Keratinocyte (primary cell): ENCODE results near the gene CILP. TPM values are rescaled to one million over a fixed set of nuclear protein-coding genes. Genes with fewer than 3 reads are reported as not detected.
A peak's percentile ranks its signal among the peaks of the same experiment; 100 is the strongest.

Experiments
- DNase-seq: peaks from one replicate; pipeline ENCODE4 v3.0.0-alpha.2; 2011; ENCODE audit warnings: low read depth, missing footprints, low spot score
- FAIRE-seq: peaks from 2 replicates; lab custom pipeline; 2011; peaks lifted over from hg19 to GRCh38; lab: Jason Lieb, UNC
- H2AFZ ChIP-seq: 2 replicates; pipeline ENCODE4 v1.6.0; 2012; ENCODE audit warnings: low read length, control low read depth, inconsistent platforms; ENCODE audit not compliant: control insufficient read depth
- H3K27ac ChIP-seq: 2 replicates; pipeline ENCODE4 v1.5.1; 2011; ENCODE audit warnings: low read length; ENCODE audit not compliant: control insufficient read depth, insufficient read depth
- H3K27me3 ChIP-seq: 3 replicates; pipeline ENCODE4 v1.6.0; 2011; ENCODE audit warnings: low read length; ENCODE audit not compliant: control insufficient read depth, insufficient read depth; ENCODE audit errors: extremely low read depth
- H3K36me3 ChIP-seq, 2 experiments: 2 replicates in 1 of 2; 3 replicates in 1 of 2; pipeline ENCODE4 v1.5.1; 2011; ENCODE audit warnings: low read length in 2 of 2, mild to moderate bottlenecking in 1 of 2; ENCODE audit not compliant: control insufficient read depth in 2 of 2, insufficient read depth in 2 of 2; ENCODE audit errors: extremely low read depth in 1 of 2
- H3K4me1 ChIP-seq: 3 replicates; pipeline ENCODE4 v1.5.1; 2011; ENCODE audit warnings: low read length; ENCODE audit not compliant: control insufficient read depth, insufficient read depth; ENCODE audit errors: extremely low read depth
- H3K4me2 ChIP-seq: 3 replicates; pipeline ENCODE4 v1.6.0; 2011; ENCODE audit warnings: low read depth, low read length; ENCODE audit not compliant: control insufficient read depth, insufficient read depth; ENCODE audit errors: extremely low read depth
- H3K4me3 ChIP-seq, 3 experiments: fragments of 200-600 bp in 1 of 3; sonication (generic) in 1 of 3; 2 replicates in 2 of 3; 3 replicates in 1 of 3; pipeline ENCODE4 v1.5.1; 2011 to 2016; ENCODE audit warnings: low read length in 3 of 3, mild to moderate bottlenecking in 3 of 3, control low read depth in 2 of 3, inconsistent platforms in 1 of 3, low read depth in 1 of 3, mixed read lengths in 1 of 3, mixed run types in 1 of 3, moderate library complexity in 1 of 3; ENCODE audit not compliant: control insufficient read depth in 2 of 3, insufficient read depth in 2 of 3; ENCODE audit errors: extremely low read depth in 1 of 3
- H3K79me2 ChIP-seq: 2 replicates; pipeline ENCODE4 v1.6.0; 2012; ENCODE audit warnings: low read length; ENCODE audit not compliant: control insufficient read depth, insufficient read depth
- H3K9ac ChIP-seq: 3 replicates; pipeline ENCODE4 v1.6.0; 2011; ENCODE audit warnings: low read length; ENCODE audit not compliant: control insufficient read depth, insufficient read depth; ENCODE audit errors: extremely low read depth
- H3K9me1 ChIP-seq: 3 replicates; pipeline ENCODE4 v1.6.0; 2011; ENCODE audit warnings: low read length; ENCODE audit not compliant: control insufficient read depth, insufficient read depth; ENCODE audit errors: extremely low read depth
- H3K9me3 ChIP-seq: 2 replicates; pipeline ENCODE4 v1.5.1; 2012; ENCODE audit warnings: low read depth, low read length; ENCODE audit not compliant: control insufficient read depth
- H4K20me1 ChIP-seq: 3 replicates; pipeline ENCODE4 v1.6.0; 2011; ENCODE audit warnings: low read length; ENCODE audit not compliant: control insufficient read depth, insufficient read depth; ENCODE audit errors: extremely low read depth
- EZH2 ChIP-seq: IDR thresholded peaks from one replicate; pipeline ENCODE4 v1.6.1; 2012; ENCODE audit warnings: inconsistent platforms, mild to moderate bottlenecking, low read length, moderate library complexity
- dilution Hi-C: fragments of 300-500 bp; cut with MboI; formaldehyde crosslinking; loops from one replicate; pipeline ENCODE4 v1.7.0; 2020; ENCODE audit warnings: low sequenced_read_pairs; ENCODE audit not compliant: extremely low pct_ligation_motif_present
- polyA plus RNA-seq, 5 experiments: library from polyadenylated mRNA; depleted of rRNA in 3 of 5; stranded (reverse) in 3 of 5; stranded (forward) in 1 of 5; unstranded in 1 of 5; fragments of >200 nt; gene quantifications; 1 replicate in 1 of 5; 2 replicates in 3 of 5; 3 replicates in 1 of 5; pipeline versions ENCODE4 v1.2.1 to v1.2.3, GENCODE V29; 2011 to 2012; ENCODE audit warnings: missing spikeins in 2 of 5, low read depth in 1 of 5, low replicate concordance in 1 of 5
- TF ChIP-seq, protein P1 (sequence below), 3 experiments: IDR thresholded peaks in 1 of 3; conservative IDR thresholded peaks in 1 of 3; optimal IDR thresholded peaks in 1 of 3; 2 replicates in 2 of 3; 3 replicates in 1 of 3; pipeline versions ENCODE3 to v1.5.1; 2011; ENCODE audit warnings: low read length in 3 of 3, mild to moderate bottlenecking in 3 of 3, moderate library complexity in 2 of 3, control low read depth in 1 of 3, inconsistent platforms in 1 of 3; ENCODE audit not compliant: insufficient read depth in 2 of 3; ENCODE audit errors: extremely low read depth in 1 of 3

CILP gene
- polyA plus RNA-seq, 1 donor (not counting 4 experiments of a cell fraction or from before 2014, with no cell fraction given): not detected

DNA sequence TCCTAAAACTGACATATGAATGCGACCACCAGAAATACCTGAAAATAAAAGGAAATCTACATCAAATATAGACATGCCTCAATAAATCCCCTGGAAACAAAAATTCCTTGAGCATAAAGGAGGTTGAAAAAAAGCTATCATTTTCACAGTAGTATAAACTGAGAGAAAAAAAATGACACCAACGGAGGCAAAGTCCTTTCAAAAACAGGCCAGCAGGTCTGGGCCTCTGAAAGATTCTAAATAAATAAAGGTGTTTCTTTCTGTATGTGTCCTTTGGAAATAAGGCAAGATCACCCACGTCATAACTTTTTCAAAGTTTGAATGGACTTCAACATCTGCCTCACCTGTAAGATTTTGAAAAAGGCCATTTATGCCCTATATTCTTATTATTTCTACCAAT is 31.1 kb downstream of the CILP start:
- no peak for TF ChIP-seq EZH2
- TF ChIP-seq, protein P1, sequence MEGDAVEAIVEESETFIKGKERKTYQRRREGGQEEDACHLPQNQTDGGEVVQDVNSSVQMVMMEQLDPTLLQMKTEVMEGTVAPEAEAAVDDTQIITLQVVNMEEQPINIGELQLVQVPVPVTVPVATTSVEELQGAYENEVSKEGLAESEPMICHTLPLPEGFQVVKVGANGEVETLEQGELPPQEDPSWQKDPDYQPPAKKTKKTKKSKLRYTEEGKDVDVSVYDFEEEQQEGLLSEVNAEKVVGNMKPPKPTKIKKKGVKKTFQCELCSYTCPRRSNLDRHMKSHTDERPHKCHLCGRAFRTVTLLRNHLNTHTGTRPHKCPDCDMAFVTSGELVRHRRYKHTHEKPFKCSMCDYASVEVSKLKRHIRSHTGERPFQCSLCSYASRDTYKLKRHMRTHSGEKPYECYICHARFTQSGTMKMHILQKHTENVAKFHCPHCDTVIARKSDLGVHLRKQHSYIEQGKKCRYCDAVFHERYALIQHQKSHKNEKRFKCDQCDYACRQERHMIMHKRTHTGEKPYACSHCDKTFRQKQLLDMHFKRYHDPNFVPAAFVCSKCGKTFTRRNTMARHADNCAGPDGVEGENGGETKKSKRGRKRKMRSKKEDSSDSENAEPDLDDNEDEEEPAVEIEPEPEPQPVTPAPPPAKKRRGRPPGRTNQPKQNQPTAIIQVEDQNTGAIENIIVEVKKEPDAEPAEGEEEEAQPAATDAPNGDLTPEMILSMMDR (optimal IDR thresholded peaks at IDR 0.05 in 1 of 3, IDR thresholded peaks at IDR 0.05 in 1 of 3, conservative IDR thresholded peaks at IDR 0.05 in 1 of 3; ENCODE audit: extremely low read depth in 1 of 3, insufficient read depth in 2 of 3, low read length in 3 of 3): no peak
- H3K9me1 ChIP-seq: peaks cover 2% of the 10 kb centered on the region
- no peaks in the 10 kb centered on the region for H3K27me3 ChIP-seq
- no peak overlapping the region for H3K9ac ChIP-seq
- peaks cover 68% of the 10 kb centered on the region for H3K79me2 ChIP-seq
- dilution Hi-C loops: no loop called here
- H3K4me3 ChIP-seq: no peak overlapping the region
- no peak overlapping the region for H3K27ac ChIP-seq
- H3K36me3 ChIP-seq: peaks cover 4 to 16% of the 10 kb centered on the region in 2 experiments
- H4K20me1 ChIP-seq: no peaks in the 10 kb centered on the region
- no peaks in the 10 kb centered on the region for H3K9me3 ChIP-seq
- no peak overlapping the region for H2AFZ ChIP-seq
- FAIRE-seq: no peak
- H3K4me2 ChIP-seq: no peak overlapping the region
- no peak for DNase-seq
- H3K4me1 ChIP-seq: peaks cover 25% of the 10 kb centered on the region

DNA sequence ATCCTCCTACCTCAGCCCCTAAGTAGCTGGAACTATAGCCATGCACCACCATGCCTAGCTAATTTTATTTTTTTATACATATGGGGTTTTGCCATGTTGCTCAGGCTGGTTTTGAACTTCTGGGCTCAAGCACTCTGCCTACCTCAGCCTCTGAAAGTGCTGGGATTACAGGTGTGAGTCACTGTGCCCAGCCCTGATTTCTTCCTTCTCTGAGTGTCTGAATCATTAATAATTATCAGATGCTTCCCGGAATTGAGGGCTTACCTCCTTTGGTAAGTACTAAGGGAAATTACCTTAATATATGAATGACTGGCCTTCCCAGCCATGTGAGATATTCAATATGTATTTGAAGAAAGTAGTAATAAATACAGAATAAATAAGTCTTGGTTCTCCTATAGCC is 33.4 kb downstream of the CILP start:
- peaks cover 2% of the 10 kb centered on the region for H3K9me1 ChIP-seq
- H4K20me1 ChIP-seq: no peaks in the 10 kb centered on the region
- DNase-seq: peak; percentile 45
- H3K9ac ChIP-seq: no peak overlapping the region
- no peak overlapping the region for H3K4me2 ChIP-seq
- dilution Hi-C loops: no loop called here
- peak overlapping the region; percentile 75 for H3K27ac ChIP-seq
- H2AFZ ChIP-seq: no peak overlapping the region
- peaks cover 4 to 16% of the 10 kb centered on the region in 2 experiments for H3K36me3 ChIP-seq
- peaks cover 48% of the 10 kb centered on the region for H3K79me2 ChIP-seq
- peak; percentile 85 for FAIRE-seq
- no peaks in the 10 kb centered on the region for H3K27me3 ChIP-seq
- no peak overlapping the region for H3K4me3 ChIP-seq
- H3K4me1 ChIP-seq: peaks cover 25% of the 10 kb centered on the region
- no peaks in the 10 kb centered on the region for H3K9me3 ChIP-seq
- TF ChIP-seq, protein P1 (optimal IDR thresholded peaks at IDR 0.05 in 1 of 3, IDR thresholded peaks at IDR 0.05 in 1 of 3, conservative IDR thresholded peaks at IDR 0.05 in 1 of 3; ENCODE audit: extremely low read depth in 1 of 3, insufficient read depth in 2 of 3, low read length in 3 of 3): no peak
